ENCODE results near the gene NPHS1.

Gene NPHS1

GRCh38 chr19:35788205-35788960 lies 63.9 kb downstream of the NPHS1 start:
- H3K4me3 ChIP-seq (ENCODE audit: low read depth, low read length): no peak overlapping the region
- DNase-seq (ENCODE audit: low read depth, low spot score): no peak
- in situ Hi-C loops (cut with HindIII; ENCODE audit: low sequenced_read_pairs): no loop called here
- TF ChIP-seq, protein P1, sequence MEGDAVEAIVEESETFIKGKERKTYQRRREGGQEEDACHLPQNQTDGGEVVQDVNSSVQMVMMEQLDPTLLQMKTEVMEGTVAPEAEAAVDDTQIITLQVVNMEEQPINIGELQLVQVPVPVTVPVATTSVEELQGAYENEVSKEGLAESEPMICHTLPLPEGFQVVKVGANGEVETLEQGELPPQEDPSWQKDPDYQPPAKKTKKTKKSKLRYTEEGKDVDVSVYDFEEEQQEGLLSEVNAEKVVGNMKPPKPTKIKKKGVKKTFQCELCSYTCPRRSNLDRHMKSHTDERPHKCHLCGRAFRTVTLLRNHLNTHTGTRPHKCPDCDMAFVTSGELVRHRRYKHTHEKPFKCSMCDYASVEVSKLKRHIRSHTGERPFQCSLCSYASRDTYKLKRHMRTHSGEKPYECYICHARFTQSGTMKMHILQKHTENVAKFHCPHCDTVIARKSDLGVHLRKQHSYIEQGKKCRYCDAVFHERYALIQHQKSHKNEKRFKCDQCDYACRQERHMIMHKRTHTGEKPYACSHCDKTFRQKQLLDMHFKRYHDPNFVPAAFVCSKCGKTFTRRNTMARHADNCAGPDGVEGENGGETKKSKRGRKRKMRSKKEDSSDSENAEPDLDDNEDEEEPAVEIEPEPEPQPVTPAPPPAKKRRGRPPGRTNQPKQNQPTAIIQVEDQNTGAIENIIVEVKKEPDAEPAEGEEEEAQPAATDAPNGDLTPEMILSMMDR (IDR thresholded peaks at IDR 0.05; ENCODE audit: low read depth, low read length): no peak

DNA sequence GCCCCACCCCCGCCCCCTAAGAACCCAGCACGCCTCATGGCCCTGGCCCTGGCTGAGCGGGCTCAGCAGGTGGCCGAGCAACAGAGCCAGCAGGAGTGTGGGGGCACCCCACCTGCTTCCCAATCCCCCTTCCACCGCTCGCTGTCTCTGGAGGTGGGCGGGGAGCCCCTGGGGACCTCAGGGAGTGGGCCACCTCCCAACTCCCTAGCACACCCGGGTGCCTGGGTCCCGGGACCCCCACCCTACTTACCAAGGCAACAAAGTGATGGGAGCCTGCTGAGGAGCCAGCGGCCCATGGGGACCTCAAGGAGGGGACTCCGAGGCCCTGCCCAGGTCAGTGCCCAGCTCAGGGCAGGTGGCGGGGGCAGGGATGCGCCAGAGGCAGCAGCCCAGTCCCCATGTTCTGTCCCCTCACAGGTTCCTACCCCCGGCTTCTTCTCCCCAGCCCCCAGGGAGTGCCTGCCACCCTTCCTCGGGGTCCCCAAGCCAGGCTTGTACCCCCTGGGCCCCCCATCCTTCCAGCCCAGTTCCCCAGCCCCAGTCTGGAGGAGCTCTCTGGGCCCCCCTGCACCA lies 65.0 kb downstream of the NPHS1 start:
- in situ Hi-C loops (cut with HindIII; ENCODE audit: low sequenced_read_pairs): no loop called here
- TF ChIP-seq, protein P1 (IDR thresholded peaks at IDR 0.05; ENCODE audit: low read depth, low read length): no peak
- no peak for DNase-seq (ENCODE audit: low read depth, low spot score)
- no peak overlapping the region for H3K4me3 ChIP-seq (ENCODE audit: low read depth, low read length)

- no peak for DNase-seq (ENCODE audit: low read depth, low spot score)
- no peak overlapping the region for H3K4me3 ChIP-seq (ENCODE audit: low read depth, low read length)
- TF ChIP-seq, protein P1 (IDR thresholded peaks at IDR 0.05; ENCODE audit: low read depth, low read length): no peak
- in situ Hi-C loops (cut with HindIII; ENCODE audit: low sequenced_read_pairs): no loop called here
These were observed 65.8 kb downstream of the NPHS1 start for GRCh38 chr19:35786299-35787160.

- no peak for DNase-seq (ENCODE audit: low read depth, low spot score)
- TF ChIP-seq, protein P1 (IDR thresholded peaks at IDR 0.05; ENCODE audit: low read depth, low read length): no peak
- no peak overlapping the region for H3K4me3 ChIP-seq (ENCODE audit: low read depth, low read length)
- in situ Hi-C loops (cut with HindIII; ENCODE audit: low sequenced_read_pairs): no loop called here
These were observed 67.0 kb downstream of the NPHS1 start for GRCh38 chr19:35785339-35785627.

DNA sequence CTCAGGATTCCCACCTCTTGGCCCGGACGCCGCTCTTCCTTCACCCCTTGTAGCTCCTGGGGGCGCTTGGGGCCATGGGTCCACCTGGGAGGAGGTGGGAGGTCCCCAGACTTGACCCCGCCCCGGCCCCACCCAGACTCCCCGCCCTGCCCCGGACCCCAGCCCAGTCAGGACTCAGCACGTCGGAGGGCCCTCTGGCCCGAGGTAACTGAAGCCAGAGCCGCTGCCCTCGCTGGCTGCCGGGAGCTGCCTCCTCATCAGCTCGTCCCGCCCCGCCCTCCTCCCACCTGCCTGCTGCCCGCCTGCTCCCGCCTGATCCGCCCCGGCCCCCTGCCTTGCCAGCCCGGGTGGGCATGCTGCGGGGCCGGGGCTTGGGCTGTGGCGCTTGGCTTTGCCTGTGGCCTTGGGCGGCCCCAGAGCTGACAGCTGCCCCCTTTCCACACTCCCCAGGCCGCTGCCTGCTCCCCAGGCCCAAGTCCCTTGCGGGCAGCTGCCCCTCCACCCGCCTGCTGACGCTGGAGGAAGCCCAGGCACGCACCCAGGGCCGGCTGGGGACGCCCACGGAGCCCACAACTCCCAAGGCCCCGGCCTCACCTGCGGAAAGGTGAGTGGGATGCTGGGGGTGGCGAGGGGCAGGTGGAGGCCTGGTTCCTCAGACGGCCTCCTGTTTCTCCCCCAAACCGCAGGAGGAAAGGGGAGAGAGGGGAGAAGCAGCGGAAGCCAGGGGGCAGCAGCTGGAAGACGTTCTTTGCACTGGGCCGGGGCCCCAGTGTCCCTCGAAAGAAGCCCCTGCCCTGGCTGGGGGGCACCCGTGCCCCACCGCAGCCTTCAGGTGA lies 67.6 kb downstream of the NPHS1 start:
- in situ Hi-C loops (cut with HindIII; ENCODE audit: low sequenced_read_pairs): no loop called here
- TF ChIP-seq, protein P1 (IDR thresholded peaks at IDR 0.05; ENCODE audit: low read depth, low read length): no peak
- no peak for DNase-seq (ENCODE audit: low read depth, low spot score)
- H3K4me3 ChIP-seq (ENCODE audit: low read depth, low read length): no peak overlapping the region
